PC-9 (cell line): ENCODE data around the gene KIF6. TPM values are rescaled to one million over a fixed set of nuclear protein-coding genes. Genes with fewer than 3 reads are reported as not detected.

Experiments used
- BruUV-seq: library from RNA; stranded (reverse); fragments of 400-500 nt; replicated peaks from 2 replicates; lab custom pipeline; 2021; lab: Mats Ljungman, UMichigan
- CTCF ChIA-PET: fragments of 300-600 bp; sonication (Branson Sonifier 250); formaldehyde crosslinking; loops from one replicate; lab custom pipeline; 2022; ENCODE audit warnings: antibody characterized with exemption; lab: Charles Lee
- POLR2A ChIA-PET: fragments of 300-600 bp; sonication (Branson Sonifier 250); formaldehyde crosslinking; loops from one replicate; lab custom pipeline; 2022; ENCODE audit warnings: antibody characterized with exemption; ENCODE audit not compliant: unreplicated experiment; lab: Charles Lee
- DNase-seq, 2 experiments: peaks; one replicate each; pipeline versions ENCODE4 v3.0.0 to v3.0.0-alpha.2; 2015 to 2022; ENCODE audit warnings: mixed read lengths in 1 of 2
- H2AFZ ChIP-seq: fragments of 200-600 bp; sonication (generic); 2 replicates; pipeline ENCODE4 v1.8.1; 2017; ENCODE audit warnings: antibody characterized with exemption
- H3F3A ChIP-seq: fragments of 200-600 bp; sonication (generic); 2 replicates; pipeline ENCODE4 v1.8.1; 2017; ENCODE audit warnings: antibody characterized with exemption, mild to moderate bottlenecking, low read depth; ENCODE audit not compliant: insufficient read depth
- H3K27ac ChIP-seq: fragments of 200-600 bp; sonication (generic); 2 replicates; pipeline ENCODE4 v1.6.1; 2016; ENCODE audit warnings: mixed run types
- H3K27me3 ChIP-seq: fragments of 200-600 bp; sonication (generic); 2 replicates; pipeline ENCODE4 v1.6.1; 2016; ENCODE audit warnings: low read depth, mixed run types; ENCODE audit not compliant: insufficient read depth
- H3K36me3 ChIP-seq: fragments of 200-600 bp; sonication (generic); 2 replicates; pipeline ENCODE4 v1.6.1; 2016; ENCODE audit warnings: low read depth, mixed run types
- H3K4me1 ChIP-seq: fragments of 200-600 bp; sonication (generic); replicated peaks from 2 replicates; pipeline ENCODE4 v1.6.1; 2016; ENCODE audit warnings: mixed run types; ENCODE audit not compliant: insufficient read depth
- H3K4me2 ChIP-seq: fragments of 200-600 bp; sonication (generic); 2 replicates; pipeline ENCODE4 v1.6.1; 2017; ENCODE audit warnings: mixed run types
- H3K4me3 ChIP-seq: fragments of 200-600 bp; sonication (generic); 2 replicates; pipeline ENCODE4 v1.6.1; 2016; ENCODE audit warnings: mixed run types
- H3K79me2 ChIP-seq: fragments of 200-600 bp; sonication (generic); 2 replicates; pipeline ENCODE4 v1.6.1; 2017; ENCODE audit warnings: low read depth, mixed run types
- H3K9me2 ChIP-seq: fragments of 200-600 bp; sonication (generic); 2 replicates; pipeline ENCODE4 v1.8.1; 2017; ENCODE audit warnings: mild to moderate bottlenecking; ENCODE audit not compliant: insufficient read depth
- H3K9me3 ChIP-seq: fragments of 200-600 bp; sonication (generic); 2 replicates; pipeline ENCODE4 v1.8.1; 2016; ENCODE audit warnings: low read depth; ENCODE audit not compliant: insufficient read depth
- H4K20me1 ChIP-seq: fragments of 200-600 bp; sonication (generic); 2 replicates; pipeline ENCODE4 v1.8.1; 2017; ENCODE audit not compliant: insufficient read depth
- EZH2 ChIP-seq: fragments of 200-600 bp; sonication (generic); IDR thresholded peaks from 2 replicates; pipeline ENCODE4 v1.8.0; 2017; ENCODE audit warnings: antibody characterized with exemption, low read depth
- intact Hi-C: fragments of 100-400 bp; cut with micrococcal nuclease; formaldehyde crosslinking; loops from one replicate; pipeline ENCODE4 v1.10.0; 2022; ENCODE audit not compliant: unreplicated experiment
- total RNA-seq: library from RNA; stranded (reverse); gene quantifications from 2 replicates; pipeline ENCODE4 v1.2.3, GENCODE V29; 2021
- TF ChIP-seq, protein P1 (sequence below): fragments of 200-600 bp; sonication (generic); conservative IDR thresholded peaks from 2 replicates; pipeline ENCODE4 v1.6.1; 2017; ENCODE audit warnings: mixed run types, antibody characterized with exemption, mild to moderate bottlenecking, moderate library complexity

Gene KIF6
- total RNA-seq, 1 experiment from 2014 or later = not detected

DNA sequence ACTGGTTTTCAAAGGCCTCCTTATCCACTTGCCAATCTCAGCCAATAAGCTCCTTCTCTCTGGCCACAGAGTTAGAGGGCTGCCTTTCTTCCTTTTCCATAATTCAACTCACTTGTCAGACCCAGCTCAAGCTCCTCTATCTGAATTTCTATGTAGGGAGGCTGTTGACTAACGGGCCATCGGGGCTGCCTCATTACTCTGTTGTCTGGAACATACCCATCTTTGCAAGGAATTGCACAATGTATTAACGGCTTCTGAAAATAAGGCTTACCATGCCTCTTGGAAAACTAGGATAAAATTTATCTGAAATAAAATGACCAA is 28.5 kb upstream of the KIF6 start:
- Histone ChIP-seq H3K27me3 (peaks cover 38% of the 10 kb centered on the region), H3F3A (no peaks in the 10 kb centered on the region), H2AFZ (no peak overlapping the region), H4K20me1 (no peaks in the 10 kb centered on the region), H3K4me2 (no peak overlapping the region), H3K27ac (no peak overlapping the region), H3K9me3 (no peaks in the 10 kb centered on the region), H3K36me3 (no peaks in the 10 kb centered on the region), H3K4me3 (no peak overlapping the region), H3K79me2 (no peaks in the 10 kb centered on the region), H3K9me2 (no peaks in the 10 kb centered on the region), H3K4me1 (no peaks in the 10 kb centered on the region)
- ChIA-PET POLR2A (no interaction called here), CTCF (no interaction called here)
- no peak for TF ChIP-seq EZH2
- TF ChIP-seq, protein P1, sequence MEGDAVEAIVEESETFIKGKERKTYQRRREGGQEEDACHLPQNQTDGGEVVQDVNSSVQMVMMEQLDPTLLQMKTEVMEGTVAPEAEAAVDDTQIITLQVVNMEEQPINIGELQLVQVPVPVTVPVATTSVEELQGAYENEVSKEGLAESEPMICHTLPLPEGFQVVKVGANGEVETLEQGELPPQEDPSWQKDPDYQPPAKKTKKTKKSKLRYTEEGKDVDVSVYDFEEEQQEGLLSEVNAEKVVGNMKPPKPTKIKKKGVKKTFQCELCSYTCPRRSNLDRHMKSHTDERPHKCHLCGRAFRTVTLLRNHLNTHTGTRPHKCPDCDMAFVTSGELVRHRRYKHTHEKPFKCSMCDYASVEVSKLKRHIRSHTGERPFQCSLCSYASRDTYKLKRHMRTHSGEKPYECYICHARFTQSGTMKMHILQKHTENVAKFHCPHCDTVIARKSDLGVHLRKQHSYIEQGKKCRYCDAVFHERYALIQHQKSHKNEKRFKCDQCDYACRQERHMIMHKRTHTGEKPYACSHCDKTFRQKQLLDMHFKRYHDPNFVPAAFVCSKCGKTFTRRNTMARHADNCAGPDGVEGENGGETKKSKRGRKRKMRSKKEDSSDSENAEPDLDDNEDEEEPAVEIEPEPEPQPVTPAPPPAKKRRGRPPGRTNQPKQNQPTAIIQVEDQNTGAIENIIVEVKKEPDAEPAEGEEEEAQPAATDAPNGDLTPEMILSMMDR = no peak
- no TSS peak for BruUV-seq
- intact Hi-C loops = no loop called here
- no peak for DNase-seq

DNA sequence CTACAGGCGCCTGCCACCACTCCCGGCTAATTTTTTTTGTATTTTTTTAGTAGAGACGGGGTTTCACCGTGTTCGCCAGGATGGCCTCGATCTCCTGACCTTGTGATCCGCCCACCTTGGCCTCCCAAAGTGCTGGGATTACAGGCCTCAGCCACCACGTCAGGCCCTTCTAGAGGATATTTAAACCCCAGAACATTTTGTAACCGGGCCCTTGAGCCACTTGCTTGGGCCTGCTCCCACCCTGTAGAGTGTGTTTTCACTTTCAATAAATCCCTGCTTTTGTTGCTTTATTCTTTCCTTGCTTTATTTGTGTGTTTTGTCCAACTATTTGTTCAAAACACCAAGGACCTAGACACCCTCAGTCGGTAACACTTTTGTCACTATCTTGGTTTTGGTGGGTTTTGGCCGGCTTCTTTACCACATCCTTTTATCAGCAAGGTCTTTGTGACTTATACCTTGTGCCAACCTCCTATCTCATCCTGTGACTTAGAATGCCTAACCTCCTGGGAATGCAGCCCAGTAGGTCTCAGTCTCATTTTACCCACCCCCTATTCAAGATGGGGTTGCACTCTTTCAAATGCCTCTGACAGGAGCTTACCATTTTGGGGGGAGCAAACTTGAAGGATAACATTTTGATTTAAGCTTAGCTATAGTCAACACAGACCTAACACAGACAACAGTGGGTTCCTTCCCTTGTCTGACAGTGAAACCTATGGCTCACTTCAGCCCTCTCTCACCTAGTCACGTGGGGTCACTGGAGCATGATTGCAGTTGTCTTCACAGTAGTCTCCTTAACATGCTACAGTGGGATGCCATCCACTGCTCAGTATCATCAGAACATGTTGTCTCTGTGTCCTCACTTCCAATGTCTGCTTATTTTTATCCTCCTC is 27.9 kb upstream of the KIF6 start:
- BruUV-seq = no TSS peak
- ChIA-PET POLR2A (no interaction called here), CTCF (no interaction called here)
- H3K4me1 ChIP-seq = no peaks in the 10 kb centered on the region
- no peak for DNase-seq
- no peak overlapping the region for H3K4me2 ChIP-seq
- H3K36me3 ChIP-seq = no peaks in the 10 kb centered on the region
- no peaks in the 10 kb centered on the region for H3F3A ChIP-seq
- H4K20me1 ChIP-seq = no peaks in the 10 kb centered on the region
- H3K79me2 ChIP-seq = no peaks in the 10 kb centered on the region
- H3K9me3 ChIP-seq = no peaks in the 10 kb centered on the region
- TF ChIP-seq EZH2 = no peak
- TF ChIP-seq, protein P1 = no peak
- H3K27me3 ChIP-seq = peaks cover 38% of the 10 kb centered on the region
- no peak overlapping the region for H3K4me3 ChIP-seq
- H3K9me2 ChIP-seq = no peaks in the 10 kb centered on the region
- no peak overlapping the region for H2AFZ ChIP-seq
- H3K27ac ChIP-seq = no peak overlapping the region
- intact Hi-C loops = no loop called here

DNA sequence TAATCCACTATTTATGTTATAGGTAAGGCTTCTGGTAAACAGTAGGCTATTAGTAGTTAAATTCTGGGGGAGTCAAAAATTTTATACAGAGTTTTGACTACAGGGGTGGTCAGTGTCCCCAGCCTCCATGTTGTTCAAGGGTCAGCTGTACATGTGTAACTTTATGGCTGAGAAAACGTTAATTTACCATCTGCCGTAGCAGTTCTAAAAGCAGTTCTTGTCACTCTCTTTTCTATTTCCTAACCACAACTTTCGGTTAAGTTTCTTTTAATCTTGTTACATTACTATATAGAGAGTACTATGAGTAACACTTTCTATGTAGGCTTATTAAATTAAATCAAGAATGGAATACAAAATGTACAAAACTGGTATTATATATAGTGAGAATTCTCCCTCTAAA is 21.6 kb upstream of the KIF6 start:
- H3K27me3 ChIP-seq = peaks cover 17% of the 10 kb centered on the region
- H3K4me1 ChIP-seq = no peaks in the 10 kb centered on the region
- TF ChIP-seq, protein P1 = no peak
- no peak for TF ChIP-seq EZH2
- H4K20me1 ChIP-seq = no peaks in the 10 kb centered on the region
- no peak overlapping the region for H3K4me3 ChIP-seq
- no peak for DNase-seq
- ChIA-PET CTCF (no interaction called here), POLR2A (no interaction called here)
- no peaks in the 10 kb centered on the region for H3K36me3 ChIP-seq
- H3K79me2 ChIP-seq = no peaks in the 10 kb centered on the region
- H3K9me3 ChIP-seq = no peaks in the 10 kb centered on the region
- H3K27ac ChIP-seq = no peak overlapping the region
- H2AFZ ChIP-seq = no peak overlapping the region
- no peak overlapping the region for H3K4me2 ChIP-seq
- intact Hi-C loops = no loop called here
- BruUV-seq = no TSS peak
- no peaks in the 10 kb centered on the region for H3K9me2 ChIP-seq
- H3F3A ChIP-seq = no peaks in the 10 kb centered on the region
